IPS-11a (cell line): ENCODE results near the gene CERS1.

ENCODE experiments used
- H3K4me3 ChIP-seq: one replicate; pipeline ENCODE4 v1.5.1; 2013; ENCODE audit warnings: low read depth, low read length, control low read depth

CERS1 gene

GRCh38 chr19:18895824-18896341 lies at the start of gene CERS1:
Gene CERS1, minus strand, starts transcription at chr19:18896158. Its CDS starts 86 bp downstream, at chr19:18896072.
- H3K4me3 ChIP-seq: peak within 1 kb of the TSS; percentile 63

- H3K4me3 ChIP-seq: no peak overlapping the region
Measured at GRCh38 chr19:18945297-18945696, 49.3 kb upstream of the CERS1 start.

- no peak overlapping the region for H3K4me3 ChIP-seq
Measured at GRCh38 chr19:18943465-18943864, 47.5 kb upstream of the CERS1 start.

- H3K4me3 ChIP-seq: no peak overlapping the region
Measured at GRCh38 chr19:18942692-18943091, 46.7 kb upstream of the CERS1 start.

GRCh38 chr19:18941628-18942354 lies 45.8 kb upstream of the CERS1 start:
- H3K4me3 ChIP-seq: no peak overlapping the region

- H3K4me3 ChIP-seq: peak within 1 kb of the TSS; percentile 58
Measured at GRCh38 chr19:18940769-18941627, 45.0 kb upstream of the CERS1 start, which contains the start of gene HOMER3. Gene HOMER3, minus strand, starts transcription at chr19:18941217. Its CDS starts 2,235 bp downstream, at chr19:18938982.

GRCh38 chr19:18939922-18940768 lies 44.2 kb upstream of the CERS1 start:
- H3K4me3 ChIP-seq: peak overlapping the region; percentile 58

- no peak overlapping the region for H3K4me3 ChIP-seq
Measured at GRCh38 chr19:18939163-18939562, 43.2 kb upstream of the CERS1 start.

- H3K4me3 ChIP-seq: no peak overlapping the region
Measured at GRCh38 chr19:18933297-18933696, 37.3 kb upstream of the CERS1 start.

- peak overlapping the region; percentile 40 for H3K4me3 ChIP-seq
Measured at GRCh38 chr19:18932216-18932841, 36.4 kb upstream of the CERS1 start.

- H3K4me3 ChIP-seq: no peak overlapping the region
Measured at GRCh38 chr19:18931316-18932162, 35.6 kb upstream of the CERS1 start.

GRCh38 chr19:18929311-18929710 lies 33.4 kb upstream of the CERS1 start:
- H3K4me3 ChIP-seq: no peak overlapping the region

GRCh38 chr19:18928018-18928805 lies 32.3 kb upstream of the CERS1 start:
- H3K4me3 ChIP-seq: no peak overlapping the region

GRCh38 chr19:18924684-18925213 lies 28.8 kb upstream of the CERS1 start:
- H3K4me3 ChIP-seq: no peak overlapping the region

GRCh38 chr19:18922228-18922985 lies 26.4 kb upstream of the CERS1 start:
- H3K4me3 ChIP-seq: no peak overlapping the region

- no peak overlapping the region for H3K4me3 ChIP-seq
Measured at GRCh38 chr19:18921593-18921992, 25.6 kb upstream of the CERS1 start.

GRCh38 chr19:18920400-18920799 lies 24.4 kb upstream of the CERS1 start:
- peak overlapping the region; percentile 84 for H3K4me3 ChIP-seq

GRCh38 chr19:18919900-18920214 lies 23.9 kb upstream of the CERS1 start:
- peak overlapping the region; percentile 84 for H3K4me3 ChIP-seq
